ENCODE measurements around the gene CPN2.

Gene CPN2

DNA sequence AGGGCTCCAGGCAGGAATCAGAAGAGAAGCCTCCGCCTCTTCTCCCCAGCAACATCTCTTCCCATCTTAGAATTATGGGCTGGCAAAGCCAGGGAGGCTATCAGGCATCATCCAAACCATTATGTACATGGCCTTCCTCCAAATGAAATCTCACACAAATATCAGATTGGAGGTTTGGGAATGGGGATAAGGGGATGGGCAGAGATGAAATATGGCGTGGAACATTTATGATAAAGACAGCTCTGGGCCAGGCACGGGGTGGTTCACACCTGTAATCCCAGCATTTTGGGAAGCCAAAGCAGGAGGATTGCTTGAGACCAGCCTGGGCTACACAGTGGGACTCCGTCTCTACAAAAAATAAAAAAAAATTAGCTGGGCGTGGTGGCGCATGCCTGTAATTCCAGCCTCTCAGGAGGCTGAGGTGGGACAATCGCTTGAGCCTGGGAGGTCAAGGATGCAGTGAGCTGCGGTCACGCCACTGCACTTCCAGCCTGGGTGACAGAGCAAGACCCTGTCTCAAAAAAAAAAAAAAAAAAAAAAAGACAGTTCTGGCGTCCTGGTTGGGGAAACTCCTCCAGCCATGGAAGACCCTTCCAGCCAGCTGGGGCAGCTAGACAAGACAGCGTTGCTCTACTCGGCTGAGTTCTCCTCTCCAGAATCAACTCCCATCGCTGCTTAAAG is 36.6 kb downstream of the CPN2 start:
- DNase-seq (ENCODE audit: low read depth in 2 of 2, low spot score in 1 of 2), result no peak

DNA sequence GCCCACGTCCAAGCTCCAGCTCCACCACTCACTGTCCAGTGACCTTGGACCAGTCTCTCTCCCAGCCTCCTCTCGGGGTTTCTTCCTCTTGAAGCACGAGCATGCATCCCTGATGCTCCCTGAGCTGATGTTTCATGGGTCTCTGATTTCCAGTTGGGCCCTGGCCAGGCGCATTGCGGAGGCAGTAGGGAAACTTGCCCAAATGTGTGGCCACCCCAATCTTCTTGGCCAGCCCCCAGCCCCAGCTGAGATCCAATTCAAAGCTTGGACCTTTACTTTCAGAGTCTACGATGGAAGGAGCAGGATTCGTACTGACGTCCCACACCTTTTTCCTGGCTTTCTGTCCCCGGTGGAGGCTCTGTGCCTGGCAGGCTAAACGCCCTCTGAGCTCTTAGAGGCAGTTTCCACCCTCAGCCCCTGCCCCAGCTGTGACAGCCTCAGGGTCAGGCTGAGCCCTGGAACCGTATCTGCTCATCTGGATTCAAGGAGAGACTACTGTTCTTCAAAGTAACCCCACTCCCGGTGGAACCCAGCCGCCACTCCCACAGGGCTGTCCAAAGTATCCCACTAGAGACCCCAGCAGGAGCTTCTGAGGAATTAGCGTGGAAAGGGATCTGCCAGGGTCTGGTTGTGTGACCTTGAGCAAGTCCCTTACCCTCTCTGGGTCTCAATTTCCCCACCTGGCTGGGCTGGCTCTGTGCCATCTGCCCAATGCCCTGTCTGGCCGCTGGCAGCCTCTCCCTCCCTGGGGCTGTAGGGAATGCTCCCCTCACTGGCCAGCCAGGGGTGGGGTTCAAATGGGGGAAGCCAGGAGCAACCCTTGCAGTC is 37.4 kb downstream of the CPN2 start:
- no peak for DNase-seq (ENCODE audit: low read depth in 2 of 2, low spot score in 1 of 2)

DNA sequence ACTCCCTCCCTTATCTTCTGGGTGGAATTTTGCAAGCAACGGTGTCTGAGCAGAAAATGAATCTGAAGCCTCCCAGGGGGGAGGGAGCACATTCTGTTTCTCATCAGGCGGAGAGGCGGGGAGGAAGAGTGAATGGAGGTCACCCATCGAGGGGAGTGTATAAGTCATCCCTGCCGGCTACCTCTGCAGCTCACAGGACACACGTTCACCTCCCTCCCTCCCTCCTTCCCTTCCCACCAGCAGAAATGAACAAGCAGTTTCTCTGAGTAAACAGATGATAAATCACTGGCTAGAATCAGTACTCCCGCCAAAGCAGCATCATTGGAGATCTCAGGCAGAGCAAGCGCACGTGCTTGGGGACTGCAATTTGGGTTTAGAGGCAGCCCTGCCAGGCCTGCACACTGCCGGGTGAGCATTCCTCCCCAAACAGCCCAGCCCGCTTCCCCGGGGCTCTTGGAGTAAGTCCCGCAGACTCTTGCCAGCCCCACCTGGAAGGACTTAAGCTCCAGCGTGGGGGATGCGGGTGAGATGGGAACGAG is 38.3 kb downstream of the CPN2 start:
- DNase-seq (ENCODE audit: low read depth in 2 of 2, low spot score in 1 of 2), result no peak

DNA sequence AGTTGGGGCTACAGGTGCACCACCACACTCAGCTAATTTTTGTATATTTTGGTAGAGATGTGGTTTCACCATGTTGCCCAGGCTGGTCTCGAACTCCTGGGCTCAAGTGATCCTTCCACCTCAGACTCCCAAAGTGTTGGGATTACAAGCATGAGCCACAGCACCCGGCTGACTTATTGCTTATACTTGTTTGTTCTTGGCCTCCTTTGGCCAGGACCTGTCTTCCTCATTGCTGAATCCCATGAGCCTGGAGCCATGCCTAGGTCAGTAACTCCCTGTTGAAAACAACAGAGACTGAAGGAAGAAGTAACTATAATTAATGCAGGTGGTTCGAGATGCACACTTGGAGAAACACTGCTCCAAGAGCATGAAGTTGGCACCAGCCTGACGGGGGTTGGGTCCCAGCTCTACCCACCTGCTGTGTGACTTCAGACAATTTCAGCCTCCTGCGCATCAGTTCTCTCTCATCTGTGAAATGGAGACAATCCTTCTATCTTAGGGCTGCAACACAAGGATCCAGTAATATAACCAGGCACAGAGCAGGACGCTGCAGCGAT is 38.9 kb downstream of the CPN2 start:
- DNase-seq (ENCODE audit: low read depth in 2 of 2, low spot score in 1 of 2), result no peak

DNA sequence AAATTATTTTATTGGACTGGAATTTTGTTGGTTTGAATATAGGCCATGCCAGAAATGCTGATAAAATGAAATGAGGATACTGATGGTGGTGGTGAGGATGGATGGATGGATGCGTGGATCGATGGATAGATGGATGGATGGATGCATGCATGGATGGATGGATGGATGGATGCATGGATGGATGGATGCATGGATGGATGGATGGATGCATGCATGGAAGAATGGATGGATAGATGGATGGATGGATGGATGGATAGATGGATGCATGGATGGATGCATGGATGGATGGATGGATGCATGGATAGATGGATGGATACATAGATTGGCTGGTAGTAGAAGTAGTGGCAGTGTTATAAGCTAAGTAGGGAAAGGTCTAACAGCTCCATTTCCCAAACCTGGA is 40.1 kb downstream of the CPN2 start:
- DNase-seq (ENCODE audit: low read depth in 2 of 2, low spot score in 1 of 2), result no peak

DNA sequence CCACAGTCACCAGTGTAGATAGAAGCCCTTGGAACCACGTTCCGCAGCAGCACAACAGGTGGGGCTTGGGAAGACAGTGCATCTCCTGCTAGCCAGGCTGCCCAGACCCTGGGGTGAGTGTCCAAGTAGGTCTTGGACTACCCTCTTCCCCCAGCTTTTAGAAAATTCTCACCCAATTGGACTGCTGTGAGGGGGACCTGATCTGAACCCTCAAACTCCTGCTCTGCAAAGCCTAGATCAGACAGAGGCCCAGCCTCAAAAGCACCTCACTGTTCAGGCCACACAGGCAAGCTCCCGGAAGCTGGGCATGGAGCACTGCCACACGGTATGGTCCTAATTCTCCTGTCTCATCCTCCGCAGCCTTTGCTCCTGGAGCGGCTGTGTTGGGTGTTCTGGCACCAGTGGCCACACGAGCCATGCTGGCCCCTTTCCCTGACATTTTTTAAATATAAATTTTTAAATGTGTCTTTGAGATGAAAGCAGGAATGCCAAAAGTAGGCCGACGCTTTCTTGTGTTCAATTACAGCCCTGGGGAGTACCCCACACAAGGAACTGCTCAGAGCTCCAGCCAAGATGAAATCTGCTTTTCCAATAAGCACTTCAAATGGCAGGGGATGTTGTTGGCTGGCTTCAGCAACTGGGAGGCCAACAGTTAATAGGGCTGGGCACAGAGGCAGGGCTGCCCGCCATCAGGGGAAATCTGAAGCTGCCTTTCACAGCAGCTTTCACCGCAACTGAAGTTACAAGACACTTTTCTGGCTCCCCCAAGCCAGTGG is 40.9 kb downstream of the CPN2 start:
- no peak for DNase-seq (ENCODE audit: low read depth in 2 of 2, low spot score in 1 of 2)

DNA sequence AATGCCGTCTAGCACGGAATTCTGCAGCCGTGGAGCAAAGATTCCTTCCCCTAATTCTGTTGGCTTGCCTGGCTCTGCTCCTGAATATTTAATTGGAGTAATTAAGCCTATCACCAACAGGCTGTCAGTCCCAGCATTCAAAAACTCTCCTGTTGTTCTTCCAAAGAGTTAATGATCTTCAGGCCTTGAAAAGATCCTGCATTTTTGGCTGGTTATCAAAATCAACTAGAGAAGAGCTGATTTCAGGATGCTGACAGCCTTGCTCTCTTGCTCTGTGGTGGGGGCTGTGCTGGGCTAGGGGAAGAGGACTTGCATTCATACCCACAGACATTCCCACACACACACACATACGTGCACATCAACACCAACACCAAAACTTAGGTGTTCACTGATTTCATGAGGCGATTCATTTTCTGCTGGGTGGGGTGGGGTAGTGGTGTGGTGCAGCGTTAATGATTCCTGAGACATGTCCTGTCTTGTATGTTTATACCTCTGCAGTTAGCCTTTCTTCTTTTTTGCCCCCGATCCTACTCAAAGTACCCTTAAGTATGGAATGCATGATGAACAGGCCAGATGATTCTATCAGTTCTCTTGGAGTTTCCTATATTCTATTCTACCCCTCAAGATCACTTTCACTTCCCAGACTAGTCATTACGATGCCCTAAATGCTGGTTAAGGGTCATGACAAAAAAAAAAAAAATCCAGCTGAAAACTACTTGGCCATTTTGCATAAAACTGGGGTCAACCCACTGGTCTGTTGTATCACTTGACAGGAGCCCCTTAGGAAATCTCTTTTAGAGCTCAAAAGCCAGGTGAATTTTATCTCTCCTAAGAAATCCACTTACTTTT is 42.3 kb downstream of the CPN2 start:
- no peak for DNase-seq (ENCODE audit: low read depth in 2 of 2, low spot score in 1 of 2)

DNA sequence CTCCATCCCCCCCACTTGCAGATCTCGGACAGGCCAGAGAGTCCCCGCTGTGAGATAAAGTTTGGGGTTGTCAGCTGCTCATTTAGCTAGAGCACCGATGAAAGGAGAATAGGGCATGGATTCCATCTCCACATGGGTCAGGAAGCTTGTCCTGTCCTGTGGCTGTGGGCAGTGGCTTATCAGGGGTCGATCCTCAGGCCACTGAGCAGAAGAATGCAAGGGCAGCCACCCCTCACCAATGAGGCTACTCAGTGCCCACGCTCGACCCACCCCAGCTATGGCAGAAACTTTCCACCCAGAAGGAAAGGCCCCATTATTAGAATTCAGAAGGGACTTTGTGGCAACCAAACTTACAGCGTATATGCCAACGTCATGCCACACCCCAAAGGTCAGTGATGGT is 43.3 kb downstream of the CPN2 start:
- no peak for DNase-seq (ENCODE audit: low read depth in 2 of 2, low spot score in 1 of 2)

DNA sequence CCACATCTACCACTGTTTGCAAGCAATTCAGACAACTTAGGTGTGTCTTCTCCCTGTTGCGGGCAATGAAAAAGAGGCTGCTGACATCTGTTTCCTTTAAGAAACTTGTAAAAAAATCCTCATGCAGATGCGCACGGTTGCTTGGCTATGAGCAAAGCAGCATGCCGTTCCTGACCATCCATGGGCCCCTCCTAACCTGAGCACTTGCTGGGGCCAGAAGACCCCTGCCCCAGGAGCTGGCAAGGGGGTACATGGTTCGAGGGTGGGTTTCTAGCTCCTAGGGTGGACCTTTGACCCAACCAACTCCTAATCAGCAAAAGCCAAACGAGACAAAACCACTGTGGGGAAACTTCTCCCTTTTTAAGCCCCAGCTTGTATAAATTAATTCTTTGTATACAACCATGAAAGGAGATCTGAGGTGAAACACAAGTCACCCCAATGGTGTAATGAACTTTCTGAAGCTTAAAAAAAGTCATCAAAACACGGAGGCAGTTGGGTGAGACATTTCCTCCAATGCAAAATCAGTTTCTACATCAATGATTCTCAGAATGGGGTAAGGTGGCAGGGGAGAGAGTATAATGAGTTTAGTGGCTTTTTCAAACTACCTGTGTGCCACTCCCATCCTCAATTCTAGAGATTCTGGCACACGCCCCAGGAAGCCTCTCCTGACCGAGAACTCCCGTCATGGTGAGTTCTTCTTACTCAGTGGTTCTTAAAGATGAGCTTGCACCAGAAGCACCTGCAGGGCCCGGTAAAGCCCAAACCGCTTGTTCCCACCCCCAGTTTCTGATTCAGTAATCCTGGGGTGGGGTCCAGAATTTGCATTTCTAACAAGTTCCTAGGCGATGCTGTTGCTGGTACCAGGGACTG is 44.1 kb downstream of the CPN2 start:
- DNase-seq (ENCODE audit: low read depth in 2 of 2, low spot score in 1 of 2), result no peak

DNA sequence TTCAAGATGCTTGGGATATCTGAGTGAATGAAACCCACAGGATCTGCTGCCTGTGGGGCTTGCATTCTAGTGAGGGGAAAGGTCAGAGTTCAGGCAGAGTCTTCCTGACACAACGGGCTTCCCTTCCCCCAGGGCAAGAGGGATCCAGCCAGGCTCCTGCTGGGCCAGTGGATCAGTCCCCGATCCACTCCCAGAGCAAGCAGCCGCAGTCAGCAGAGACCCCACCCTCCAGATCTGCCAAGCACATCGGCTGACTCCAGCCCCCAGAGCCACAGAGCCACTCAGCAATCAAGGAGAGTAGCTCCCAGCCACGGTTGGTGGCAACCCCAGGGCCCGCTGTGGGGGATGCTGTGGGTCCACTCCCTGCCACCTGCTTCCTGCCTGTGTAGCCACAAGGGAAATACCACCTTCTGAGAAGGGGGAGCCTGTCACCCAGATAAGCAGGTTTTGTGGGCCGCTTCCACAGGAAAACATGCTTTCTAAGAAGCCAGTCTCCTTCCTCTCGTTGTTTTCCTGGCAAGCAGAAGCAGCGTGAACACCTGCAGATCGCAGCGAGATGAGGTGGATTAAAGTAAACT is 44.9 kb downstream of the CPN2 start:
- peak in 1 of 2 donors; percentile 26 for DNase-seq (ENCODE audit: low read depth in 2 of 2, low spot score in 1 of 2)

DNA sequence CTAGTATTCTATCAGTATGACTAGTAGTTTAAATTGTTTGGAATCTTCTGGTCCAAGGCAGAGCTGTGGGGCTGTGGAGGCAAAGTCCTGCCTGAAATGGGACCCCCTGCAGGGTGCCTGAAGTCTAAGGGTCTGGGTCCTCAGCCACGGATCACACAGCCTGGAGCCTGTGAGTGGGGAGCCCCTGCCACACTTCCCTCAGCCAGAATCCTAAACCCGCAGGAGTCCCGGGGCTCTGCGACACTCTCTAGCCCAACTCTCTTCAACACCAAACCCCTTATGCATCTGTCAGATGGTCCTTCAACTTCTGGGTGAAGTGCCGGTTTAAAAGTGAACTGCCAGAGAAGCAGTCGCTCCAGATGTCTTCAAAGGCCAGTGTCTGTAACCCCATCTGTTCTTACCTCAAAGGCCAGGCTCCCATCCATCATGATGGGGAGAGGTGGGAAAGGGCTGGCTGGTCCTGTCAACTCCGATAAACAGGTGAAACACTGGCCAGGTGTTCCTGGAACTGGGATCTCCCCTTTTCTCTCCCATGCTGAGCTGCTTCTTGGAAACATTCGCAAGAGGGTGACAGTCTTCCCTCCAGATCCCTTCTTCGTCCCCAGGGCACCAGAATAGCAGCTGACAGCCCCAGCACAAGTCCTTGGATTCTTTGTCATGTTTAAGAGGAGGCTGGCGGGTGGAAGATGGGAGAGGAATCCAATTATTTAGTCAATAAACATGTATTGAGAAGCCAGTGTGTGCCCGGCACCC is 45.6 kb downstream of the CPN2 start:
- DNase-seq (ENCODE audit: low read depth in 2 of 2, low spot score in 1 of 2), result no peak

DNA sequence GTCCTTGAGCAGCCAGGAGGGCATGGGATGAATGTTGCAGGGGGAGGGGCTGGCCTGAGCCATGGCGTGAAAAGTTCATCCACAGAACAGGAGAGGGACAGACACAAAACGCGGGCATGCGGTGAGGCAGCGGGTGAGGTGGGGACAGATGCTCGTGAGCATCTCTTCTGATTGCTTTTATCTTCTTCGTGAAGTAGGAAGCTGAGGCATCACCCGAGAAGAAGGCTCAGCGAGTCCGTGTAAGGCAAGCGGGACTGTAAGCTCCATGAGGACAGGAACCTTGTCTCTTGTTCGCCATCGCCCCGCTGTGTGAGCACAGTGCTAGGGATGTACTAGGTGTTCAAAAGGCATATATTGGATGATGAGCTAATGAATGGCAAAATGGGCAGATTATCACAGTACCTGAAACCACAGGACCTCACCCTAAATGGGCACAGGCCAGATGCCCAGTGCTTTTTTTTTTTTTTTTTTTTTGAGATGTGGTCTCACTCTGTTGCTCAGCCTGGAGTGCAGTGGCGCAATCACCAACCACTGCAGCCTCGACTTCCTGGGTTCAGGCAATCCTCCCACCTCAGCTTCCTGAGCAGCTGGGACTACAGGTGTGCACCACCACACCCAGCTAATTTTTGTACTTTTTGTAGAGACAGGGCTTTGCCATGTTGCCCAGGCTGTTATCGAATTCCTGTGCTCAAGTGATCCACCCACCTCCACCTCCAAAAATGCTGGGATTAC is 46.8 kb downstream of the CPN2 start:
- no peak for DNase-seq (ENCODE audit: low read depth in 2 of 2, low spot score in 1 of 2)

DNA sequence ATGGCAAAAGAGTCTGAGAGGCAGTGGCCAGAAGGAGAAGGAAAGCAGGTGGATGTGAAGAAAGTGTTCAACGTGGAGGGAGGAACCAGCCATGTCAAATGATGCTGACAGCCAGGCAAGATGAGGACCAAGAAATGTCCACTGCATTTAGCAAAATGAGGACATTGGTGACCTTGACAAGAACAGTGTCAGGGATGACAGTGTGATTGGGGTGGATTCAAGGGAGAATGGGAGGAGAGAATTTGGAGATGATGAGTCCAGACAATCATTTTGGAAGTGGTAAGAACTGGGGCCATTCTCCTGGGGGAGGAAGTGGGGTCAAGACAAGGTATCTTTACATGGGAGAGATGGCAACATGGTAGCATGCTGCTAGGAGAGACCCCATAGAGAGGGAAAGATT is 47.4 kb downstream of the CPN2 start:
- no peak for DNase-seq (ENCODE audit: low read depth in 2 of 2, low spot score in 1 of 2)

DNA sequence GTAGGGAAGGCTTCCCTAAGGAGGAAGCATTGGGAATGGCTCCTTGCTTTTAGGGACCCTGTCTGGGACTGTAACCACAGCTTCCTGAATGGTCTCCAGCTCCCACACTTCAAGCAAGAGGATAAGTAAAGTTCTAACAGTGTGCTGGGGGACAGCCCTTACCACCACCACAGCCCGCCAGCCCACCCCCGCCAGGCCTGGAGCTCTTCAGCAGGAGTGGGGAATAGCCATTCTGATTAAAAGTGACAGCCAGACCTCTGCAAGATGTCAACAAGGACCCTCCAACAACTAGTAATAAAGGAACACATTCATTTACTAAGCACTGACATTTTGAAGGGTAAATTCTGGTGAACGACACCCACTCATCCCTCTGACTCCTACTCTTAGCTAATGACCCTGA is 49.4 kb downstream of the CPN2 start:
- DNase-seq (ENCODE audit: low read depth in 2 of 2, low spot score in 1 of 2), result no peak

DNA sequence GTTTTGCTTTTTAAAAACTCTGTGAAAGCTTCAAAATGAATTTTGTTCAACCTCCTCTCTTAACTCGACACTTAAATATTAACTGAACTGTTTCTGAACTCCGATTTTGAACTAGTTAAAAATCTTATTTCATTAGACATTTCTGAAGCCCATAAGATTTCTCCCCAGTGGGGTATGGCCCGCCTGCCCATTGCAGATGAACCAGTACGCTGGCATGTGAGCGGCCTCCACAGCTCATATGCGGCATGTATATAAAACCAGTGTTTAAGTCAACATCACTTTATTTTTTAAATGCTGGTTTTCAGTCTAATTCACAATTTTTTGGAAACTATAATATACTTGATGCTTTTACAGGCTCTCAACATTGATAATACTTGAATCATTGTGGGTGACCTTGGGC is 50.2 kb downstream of the CPN2 start:
- no peak for DNase-seq (ENCODE audit: low read depth in 2 of 2, low spot score in 1 of 2)

DNA sequence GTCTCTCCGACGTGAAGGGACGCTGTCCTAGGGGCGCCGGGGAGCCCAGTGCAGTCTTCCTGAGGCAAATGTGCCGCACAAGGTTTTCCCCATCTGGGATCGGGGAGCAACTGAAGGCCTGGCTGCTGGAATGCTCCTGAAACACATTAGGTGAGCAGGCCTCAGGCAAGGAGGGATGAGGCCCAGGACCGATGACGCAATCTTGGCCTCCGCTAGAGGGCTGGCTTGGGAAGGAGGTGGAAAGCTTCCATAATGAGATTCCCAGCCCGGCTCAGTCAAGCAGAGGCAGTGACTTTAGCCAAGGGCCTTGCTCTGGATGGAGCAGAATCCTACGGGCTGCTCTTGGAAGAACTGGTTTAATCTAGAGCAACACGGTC is 50.8 kb downstream of the CPN2 start:
- no peak for DNase-seq (ENCODE audit: low read depth in 2 of 2, low spot score in 1 of 2)

DNA sequence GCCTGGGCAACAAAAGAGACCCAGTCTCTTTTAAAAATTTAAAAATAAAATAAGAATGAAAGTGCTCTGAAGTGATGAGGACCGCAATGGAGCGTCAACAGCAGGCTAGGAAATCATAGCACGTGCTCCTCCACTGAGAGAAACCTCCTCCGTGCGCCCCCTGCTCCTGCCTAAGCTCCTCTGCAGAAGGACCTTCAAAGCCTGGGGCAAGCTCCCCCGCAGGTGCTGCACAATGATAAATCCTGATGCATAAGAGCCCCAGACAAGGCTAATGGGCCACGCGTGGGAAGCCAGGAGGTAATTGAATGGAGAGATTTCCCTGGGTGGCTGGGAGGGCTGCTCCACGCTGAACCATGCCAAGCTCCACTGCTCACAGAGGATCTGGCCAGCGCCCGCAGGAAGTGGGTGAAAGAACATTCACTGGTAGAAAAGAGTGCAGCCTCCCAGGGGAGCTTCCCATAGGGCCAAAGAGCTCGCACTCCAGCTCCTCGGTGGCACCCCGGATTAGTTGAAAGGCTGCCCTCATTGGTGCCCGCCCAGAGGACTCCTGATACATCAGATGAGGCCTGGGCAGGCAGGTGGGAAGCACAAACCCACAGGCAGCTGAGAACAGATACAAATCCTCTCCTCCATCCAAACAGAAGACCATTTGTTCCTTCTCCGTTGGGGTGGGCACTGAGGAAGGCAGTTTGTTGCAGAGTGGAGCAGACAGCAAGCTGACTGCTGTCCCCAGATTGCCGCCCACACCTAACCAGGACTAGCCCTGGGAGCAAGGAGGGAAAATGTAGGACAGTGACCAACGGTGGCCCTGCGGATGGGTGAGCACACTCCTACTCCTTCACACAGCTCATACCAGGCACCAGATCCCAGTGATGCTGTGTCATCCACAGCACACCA is 52.5 kb downstream of the CPN2 start:
- DNase-seq (ENCODE audit: low read depth in 2 of 2, low spot score in 1 of 2), result no peak

Measured in stimulated activated CD8-positive, alpha-beta memory T cell treated with anti-CD3 and anti-CD28 coated beads, Interleukin-4, amount 100 ng/mL, for 1 hour (primary cell).